Thymus (tissue), 11 donors: ENCODE data around the gene SAG. TPM values are rescaled to one million over a fixed set of nuclear protein-coding genes. Genes with fewer than 3 reads are reported as not detected.

Experiments used
- DNase-seq, 9 donors: peaks; one replicate each; pipeline ENCODE4 v3.0.0-alpha.2; 2013; ENCODE audit warnings: low spot score in 9 of 9, low read depth in 6 of 9, missing footprints in 1 of 9
- H3K27ac ChIP-seq, 2 donors: one replicate each; pipeline ENCODE4 v1.5.1; 2013; ENCODE audit warnings: control low read depth in 1 of 2, low read depth in 1 of 2, low read length in 1 of 2, mild to moderate bottlenecking in 1 of 2, moderate library complexity in 1 of 2
- H3K27me3 ChIP-seq, 2 donors: one replicate each; pipeline ENCODE4 v1.5.1; 2013; ENCODE audit warnings: low read length in 1 of 2; ENCODE audit not compliant: control insufficient read depth in 2 of 2, insufficient read depth in 1 of 2
- H3K36me3 ChIP-seq, 2 donors: one replicate each; pipeline ENCODE4 v1.5.1; 2013; ENCODE audit warnings: low read length in 1 of 2, mild to moderate bottlenecking in 1 of 2, moderate library complexity in 1 of 2; ENCODE audit not compliant: control insufficient read depth in 2 of 2, insufficient read depth in 2 of 2
- H3K4me1 ChIP-seq, 2 donors: one replicate each; pipeline ENCODE4 v1.5.1; 2013; ENCODE audit warnings: low read length in 2 of 2; ENCODE audit not compliant: control insufficient read depth in 2 of 2, insufficient read depth in 2 of 2
- H3K4me3 ChIP-seq, 2 donors: one replicate each; pipeline ENCODE4 v1.5.1; 2013; ENCODE audit warnings: low read length in 2 of 2, control low read depth in 1 of 2, mild to moderate bottlenecking in 1 of 2
- H3K9me3 ChIP-seq, 2 donors: one replicate each; pipeline ENCODE4 v1.5.1; 2013; ENCODE audit warnings: low read length in 1 of 2, mild to moderate bottlenecking in 1 of 2; ENCODE audit not compliant: control insufficient read depth in 2 of 2, insufficient read depth in 1 of 2
- WGBS: extraction: QIAGEN DNeasy Blood & Tissue Kit; methylation state at CpG from one replicate; pipeline ENCODE4 v1.1.7; 2013; 5-methylcytosine and 5-hydroxymethylcytosine counted together
- polyA plus RNA-seq: library from polyadenylated mRNA; stranded (reverse); fragments of 200-250 nt; gene quantifications from one replicate; pipeline ENCODE4 v1.2.3, GENCODE V29; 2013
- total RNA-seq: library from RNA; stranded (reverse); fragments of 120-200 nt; gene quantifications from one replicate; pipeline ENCODE4 v1.2.4, GENCODE V29; 2013
- donor health status: healthy.

Gene SAG
- total and polyA plus RNA-seq, 2 donors: 0.32 to 0.61 TPM

- Histone ChIP-seq H3K27me3 (no peaks in the 10 kb centered on the region), H3K4me1 (no peaks in the 10 kb centered on the region), H3K27ac (no peak overlapping the region), H3K9me3 (peaks cover 0 to 2% of the 10 kb centered on the region in 2 donors), H3K4me3 (no peak overlapping the region), H3K36me3 (no peaks in the 10 kb centered on the region)
- DNase-seq: no peak
- WGBS: 97% methylated on average over 15 of the region's 15 CpGs
These were observed 35.6 kb downstream of the SAG start for GRCh38 chr2:233343171-233343705.

GRCh38 chr2:233346376-233346775 is 38.8 kb downstream of the SAG start:
- Histone ChIP-seq H3K9me3 (peaks cover 0 to 3% of the 10 kb centered on the region in 2 donors), H3K27me3 (no peaks in the 10 kb centered on the region), H3K4me1 (peaks cover 9 to 16% of the 10 kb centered on the region in 2 donors), H3K36me3 (no peaks in the 10 kb centered on the region), H3K4me3 (no peak overlapping the region), H3K27ac (no peak overlapping the region)
- WGBS: 97% methylated on average over 12 of the region's 12 CpGs
- DNase-seq: no peak

GRCh38 chr2:233346930-233347329 is 39.3 kb downstream of the SAG start:
- no peaks in the 10 kb centered on the region for H3K27me3 ChIP-seq
- no peak overlapping the region for H3K27ac ChIP-seq
- H3K4me1 ChIP-seq: peaks cover 9 to 16% of the 10 kb centered on the region in 2 donors
- DNase-seq: no peak
- WGBS: 97% methylated on average over 9 of the region's 9 CpGs
- no peak overlapping the region for H3K4me3 ChIP-seq
- no peaks in the 10 kb centered on the region for H3K36me3 ChIP-seq
- H3K9me3 ChIP-seq: peaks cover 0 to 3% of the 10 kb centered on the region in 2 donors

- Histone ChIP-seq H3K27ac (peak overlapping the region in 1 of 2 donors; percentile 26), H3K4me1 (peaks cover 13 to 28% of the 10 kb centered on the region in 2 donors), H3K9me3 (peaks cover 0 to 12% of the 10 kb centered on the region in 2 donors), H3K36me3 (no peaks in the 10 kb centered on the region), H3K4me3 (no peak overlapping the region), H3K27me3 (no peaks in the 10 kb centered on the region)
- DNase-seq: peak in 3 of 9 donors; percentile 24 to 53 (median 27)
- 48% methylated on average over 15 of the region's 15 CpGs for WGBS
These were observed 41.7 kb downstream of the SAG start for GRCh38 chr2:233349005-233349998.

- H3K4me1 ChIP-seq: peaks cover 13 to 34% of the 10 kb centered on the region in 2 donors
These were observed 43.1 kb downstream of the SAG start for GRCh38 chr2:233350708-233351107.

GRCh38 chr2:233351423-233351822 is 43.8 kb downstream of the SAG start:
- H3K27me3 ChIP-seq: peaks cover 0 to 5% of the 10 kb centered on the region in 2 donors
- WGBS: 92% methylated on average over 7 of the region's 7 CpGs
- no peak for DNase-seq
- H3K36me3 ChIP-seq: no peaks in the 10 kb centered on the region
- peaks cover 0 to 12% of the 10 kb centered on the region in 2 donors for H3K9me3 ChIP-seq
- no peak overlapping the region for H3K4me3 ChIP-seq
- H3K4me1 ChIP-seq: peaks cover 13 to 39% of the 10 kb centered on the region in 2 donors
- H3K27ac ChIP-seq: no peak overlapping the region

More at GRCh38 chr2:233350708-233351107, 43.1 kb downstream of the SAG start:
- WGBS: 68% methylated on average over 8 of the region's 8 CpGs
- Histone ChIP-seq H3K36me3 (no peaks in the 10 kb centered on the region), H3K9me3 (peaks cover 0 to 12% of the 10 kb centered on the region in 2 donors), H3K27me3 (peaks cover 0 to 5% of the 10 kb centered on the region in 2 donors), H3K27ac (no peak overlapping the region), H3K4me3 (no peak overlapping the region)
- DNase-seq: no peak

GRCh38 chr2:233352141-233352842 is 44.7 kb downstream of the SAG start:
- WGBS: 96% methylated on average over 25 of the region's 25 CpGs
- DNase-seq: no peak
- H3K4me1 ChIP-seq: peaks cover 13 to 43% of the 10 kb centered on the region in 2 donors

GRCh38 chr2:233353101-233353768 is 45.6 kb downstream of the SAG start:
- H3K27me3 ChIP-seq: peaks cover 0 to 5% of the 10 kb centered on the region in 2 donors
- peak overlapping the region; percentile 59 to 92 for H3K4me3 ChIP-seq
- peaks cover 0 to 11% of the 10 kb centered on the region in 2 donors for H3K9me3 ChIP-seq
- WGBS: 88% methylated on average over 22 of the region's 22 CpGs
- H3K36me3 ChIP-seq: no peaks in the 10 kb centered on the region
- H3K27ac ChIP-seq: peak overlapping the region in 1 of 2 donors; percentile 86
- H3K4me1 ChIP-seq: peaks cover 13 to 43% of the 10 kb centered on the region in 2 donors
- DNase-seq: no peak

More at GRCh38 chr2:233352141-233352842, 44.7 kb downstream of the SAG start:
- Histone ChIP-seq H3K4me3 (no peak overlapping the region), H3K27me3 (peaks cover 0 to 5% of the 10 kb centered on the region in 2 donors), H3K27ac (no peak overlapping the region), H3K36me3 (no peaks in the 10 kb centered on the region), H3K9me3 (peaks cover 0 to 12% of the 10 kb centered on the region in 2 donors)
